Ascending aorta (tissue), 2 donors: ENCODE measurements around the gene AIF1. TPM values are rescaled to one million over a fixed set of nuclear protein-coding genes. Genes with fewer than 3 reads are reported as not detected.

Source experiments
- DNase-seq, 2 donors: peaks; one replicate each; pipeline ENCODE4 v3.0.0-alpha.2; 2019; ENCODE audit warnings: low spot score in 2 of 2
- H3K27ac ChIP-seq, 2 donors: fragments of 200-600 bp; sonication (generic); one replicate each; pipeline ENCODE4 v1.5.1; 2016 to 2017; ENCODE audit warnings: mild to moderate bottlenecking in 1 of 2
- H3K27me3 ChIP-seq: fragments of 200-600 bp; sonication (generic); one replicate; pipeline ENCODE4 v1.5.1; 2017
- H3K36me3 ChIP-seq, 2 donors: fragments of 200-600 bp; sonication (generic); one replicate each; pipeline ENCODE4 v1.5.1; 2016
- H3K4me1 ChIP-seq, 2 donors: fragments of 200-600 bp; sonication (generic); one replicate each; pipeline ENCODE4 v1.5.1; 2016 to 2017; ENCODE audit warnings: mild to moderate bottlenecking in 1 of 2
- H3K4me3 ChIP-seq, 2 donors: fragments of 200-600 bp; sonication (generic); one replicate each; pipeline ENCODE4 v1.5.1; 2016 to 2017; ENCODE audit warnings: mild to moderate bottlenecking in 1 of 2
- H3K9me3 ChIP-seq, 2 donors: fragments of 200-600 bp; sonication (generic); one replicate each; pipeline ENCODE4 v1.5.1; 2016
- intact Hi-C: fragments of 100-400 bp; cut with DNase I; formaldehyde crosslinking; loops from one replicate; pipeline ENCODE4 v1.15.1; 2023
- total RNA-seq: library from RNA; depleted of rRNA; stranded (reverse); fragments of >200 nt; gene quantifications from one replicate; pipeline ENCODE4 v1.1.0, GENCODE V29; 2016
- TF ChIP-seq, protein P1 (sequence below), 3 experiments: fragments of 200-600 bp in 2 of 3; fragments of 450-650 bp in 1 of 3; sonication (generic) in 2 of 3; IDR thresholded peaks; one replicate each; pipeline ENCODE4 v1.5.1; 2016 to 2019; ENCODE audit warnings: antibody characterized with exemption in 3 of 3, mild to moderate bottlenecking in 1 of 3, moderate library complexity in 1 of 3

AIF1 gene
- total RNA-seq, 1 donor from 2014 or later = 1.7 TPM

DNA sequence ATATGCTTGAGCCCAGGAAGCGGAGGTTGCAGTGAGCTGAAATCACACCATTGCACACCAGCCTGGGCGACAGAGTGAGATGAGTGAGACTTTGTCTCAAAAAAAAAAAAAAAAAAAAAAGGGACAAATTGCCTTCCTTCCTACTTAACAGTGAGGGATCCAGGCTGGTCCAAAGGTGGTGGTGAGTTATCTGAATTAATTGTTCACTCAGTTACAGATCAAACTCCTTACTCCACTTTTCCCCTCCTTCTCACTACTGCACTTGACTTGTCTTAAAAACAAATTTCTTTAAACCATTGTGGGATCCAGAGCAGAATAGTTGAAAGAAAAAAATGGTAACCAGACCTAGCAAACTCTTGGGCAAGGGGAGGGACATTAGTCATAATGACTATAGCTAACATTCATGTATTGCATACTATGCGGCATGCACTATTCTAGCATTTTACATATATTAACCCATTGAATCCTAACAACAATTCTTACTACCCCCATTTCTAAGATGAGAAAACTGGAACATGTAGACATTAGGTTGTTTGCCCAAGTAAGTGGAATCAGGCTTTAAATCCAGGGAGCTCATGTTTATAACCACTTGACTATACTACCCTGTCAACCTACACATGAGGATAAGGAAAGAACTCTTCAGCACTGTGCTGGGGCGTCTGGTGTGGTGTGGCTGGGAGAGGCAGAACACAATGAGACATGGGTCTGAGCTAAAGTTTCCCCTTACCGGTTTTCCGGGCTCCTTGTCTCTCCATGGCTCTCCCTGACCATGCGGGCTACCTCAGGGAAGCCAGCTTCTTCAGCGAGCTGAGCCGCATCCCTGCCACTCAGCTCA, 48.3 kb downstream of the AIF1 start:
- Histone ChIP-seq H3K36me3 (peaks cover 18 to 19% of the 10 kb centered on the region in 2 donors), H3K27ac (peak overlapping the region; percentile 91 to 97), H3K27me3 (no peaks in the 10 kb centered on the region), H3K9me3 (no peaks in the 10 kb centered on the region), H3K4me3 (peak overlapping the region; percentile 72 to 97), H3K4me1 (peaks cover 24 to 49% of the 10 kb centered on the region in 2 donors)
- TF ChIP-seq, protein P1, sequence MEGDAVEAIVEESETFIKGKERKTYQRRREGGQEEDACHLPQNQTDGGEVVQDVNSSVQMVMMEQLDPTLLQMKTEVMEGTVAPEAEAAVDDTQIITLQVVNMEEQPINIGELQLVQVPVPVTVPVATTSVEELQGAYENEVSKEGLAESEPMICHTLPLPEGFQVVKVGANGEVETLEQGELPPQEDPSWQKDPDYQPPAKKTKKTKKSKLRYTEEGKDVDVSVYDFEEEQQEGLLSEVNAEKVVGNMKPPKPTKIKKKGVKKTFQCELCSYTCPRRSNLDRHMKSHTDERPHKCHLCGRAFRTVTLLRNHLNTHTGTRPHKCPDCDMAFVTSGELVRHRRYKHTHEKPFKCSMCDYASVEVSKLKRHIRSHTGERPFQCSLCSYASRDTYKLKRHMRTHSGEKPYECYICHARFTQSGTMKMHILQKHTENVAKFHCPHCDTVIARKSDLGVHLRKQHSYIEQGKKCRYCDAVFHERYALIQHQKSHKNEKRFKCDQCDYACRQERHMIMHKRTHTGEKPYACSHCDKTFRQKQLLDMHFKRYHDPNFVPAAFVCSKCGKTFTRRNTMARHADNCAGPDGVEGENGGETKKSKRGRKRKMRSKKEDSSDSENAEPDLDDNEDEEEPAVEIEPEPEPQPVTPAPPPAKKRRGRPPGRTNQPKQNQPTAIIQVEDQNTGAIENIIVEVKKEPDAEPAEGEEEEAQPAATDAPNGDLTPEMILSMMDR (IDR thresholded peaks at IDR 0.05) = no peak
- intact Hi-C loops = loop anchor here (5.0 to 10.0 kb wide), 3 partner anchors 511 to 1651 kb away; partner anchors contain the start of genes AGPAT1, RNF5, TAPBP and ZBTB22
- no peak for DNase-seq

DNA sequence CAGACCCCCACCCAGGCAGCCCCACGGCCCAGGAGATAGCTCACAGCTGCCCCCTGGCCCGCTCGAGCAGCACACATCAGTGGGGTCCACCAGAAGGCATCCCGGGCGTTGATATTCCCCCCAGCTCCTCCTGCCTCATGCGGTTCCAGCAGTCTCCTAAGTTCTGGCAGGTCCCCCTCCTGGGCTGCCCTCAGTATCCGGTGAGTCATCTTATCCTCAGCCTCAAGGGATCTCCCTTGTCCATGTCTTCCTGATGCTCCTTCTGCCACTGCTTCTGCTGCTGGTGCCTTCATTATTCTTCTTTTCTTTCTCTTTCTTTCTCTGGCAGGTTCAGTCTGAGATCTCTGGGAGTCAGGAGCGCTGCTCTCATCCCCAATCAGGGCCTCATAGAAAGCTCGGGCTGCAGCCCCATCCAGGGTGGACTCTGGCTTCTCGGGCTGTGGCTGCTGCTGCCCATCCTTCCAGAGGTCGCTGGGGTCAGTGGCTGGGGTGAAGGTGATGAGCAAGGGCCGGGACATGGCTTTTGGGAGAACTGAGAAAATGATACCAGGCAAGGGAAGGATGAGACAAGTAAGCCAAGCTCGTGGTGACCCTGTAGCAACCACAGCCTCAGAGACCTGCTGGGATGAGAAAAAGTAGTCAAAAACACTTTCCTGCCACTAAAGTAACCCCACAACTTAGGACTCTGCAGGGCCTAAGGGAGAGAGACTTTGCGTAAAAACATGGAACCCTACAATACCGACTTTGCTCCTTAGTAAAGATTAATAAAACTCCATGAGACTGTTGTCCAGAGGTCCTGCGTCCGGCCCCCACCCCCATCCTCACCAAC, 49.1 kb downstream of the AIF1 start:
- H3K4me1 ChIP-seq = peaks cover 20 to 41% of the 10 kb centered on the region in 2 donors

DNA sequence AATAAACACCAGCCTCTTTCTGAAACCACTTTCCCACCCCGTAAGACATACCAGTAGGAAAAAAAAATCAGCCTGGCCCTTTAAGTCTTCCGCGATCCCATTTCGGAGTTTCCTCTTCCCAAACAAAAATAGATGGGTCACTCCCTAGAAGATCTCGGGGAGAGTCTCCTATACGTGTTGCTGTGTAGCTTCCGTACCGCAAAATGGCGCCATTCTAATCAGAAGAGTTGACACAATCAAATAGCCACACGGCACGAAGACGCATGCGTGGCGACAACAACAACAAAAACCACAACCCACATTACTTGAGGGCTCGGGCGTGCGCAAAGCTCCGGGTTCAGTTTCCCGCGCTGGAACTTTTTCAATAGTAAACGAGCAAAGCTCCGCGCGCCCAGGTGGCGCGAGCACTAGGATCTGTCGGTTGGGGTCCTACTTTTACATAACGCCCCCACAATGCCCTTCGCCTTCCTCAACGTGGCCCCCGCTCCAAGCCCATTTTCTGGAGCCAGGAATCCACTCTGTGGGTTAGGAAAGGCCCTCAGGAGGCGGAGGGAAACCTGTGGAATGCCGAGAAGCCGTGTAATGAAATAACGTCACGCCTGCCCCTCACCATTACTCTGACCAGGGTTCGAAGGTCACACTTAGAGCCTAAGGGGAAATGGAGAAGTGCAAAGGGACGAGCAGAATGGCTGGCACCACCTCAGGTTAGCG, 49.9 kb downstream of the AIF1 start, which contains the start of gene GPANK1:
Gene GPANK1, minus strand, starts transcription at position 208 of the 711 bp plus-strand sequence. CDS start 519 bp downstream, outside the sequence.
- TF ChIP-seq, protein P1 (IDR thresholded peaks at IDR 0.05) = no peak
- Histone ChIP-seq H3K4me1 (peaks cover 16 to 34% of the 10 kb centered on the region in 2 donors), H3K27ac (peak within 1 kb of the TSS; percentile 91 to 97), H3K9me3 (no peaks in the 10 kb centered on the region), H3K27me3 (no peaks in the 10 kb centered on the region), H3K4me3 (peak within 1 kb of the TSS; percentile 72 to 97), H3K36me3 (peaks cover 34 to 35% of the 10 kb centered on the region in 2 donors)
- peak; percentile 73 to 96 for DNase-seq
- intact Hi-C loops = loop anchor here (1.0 to 10.0 kb wide), 7 partner anchors 13 to 1650 kb away; partner anchors contain the start of genes AGPAT1, BAG6, NELFE and PRRC2A

More for the DNA sequence above, 49.1 kb downstream of the AIF1 start:
- TF ChIP-seq, protein P1 (IDR thresholded peaks at IDR 0.05) = no peak
- H3K27me3 ChIP-seq = no peaks in the 10 kb centered on the region
- H3K27ac ChIP-seq = peak overlapping the region; percentile 91 to 97
- H3K4me3 ChIP-seq = peak overlapping the region; percentile 72 to 97
- intact Hi-C loops = loop anchor here (1.0 to 10.0 kb wide), 4 partner anchors 44 to 1651 kb away; partner anchors contain the start of genes AGPAT1, PRRC2A, RNF5 and TAPBP
- DNase-seq = peak in 1 of 2 donors; percentile 77
- peaks cover 26 to 27% of the 10 kb centered on the region in 2 donors for H3K36me3 ChIP-seq
- H3K9me3 ChIP-seq = no peaks in the 10 kb centered on the region

DNA sequence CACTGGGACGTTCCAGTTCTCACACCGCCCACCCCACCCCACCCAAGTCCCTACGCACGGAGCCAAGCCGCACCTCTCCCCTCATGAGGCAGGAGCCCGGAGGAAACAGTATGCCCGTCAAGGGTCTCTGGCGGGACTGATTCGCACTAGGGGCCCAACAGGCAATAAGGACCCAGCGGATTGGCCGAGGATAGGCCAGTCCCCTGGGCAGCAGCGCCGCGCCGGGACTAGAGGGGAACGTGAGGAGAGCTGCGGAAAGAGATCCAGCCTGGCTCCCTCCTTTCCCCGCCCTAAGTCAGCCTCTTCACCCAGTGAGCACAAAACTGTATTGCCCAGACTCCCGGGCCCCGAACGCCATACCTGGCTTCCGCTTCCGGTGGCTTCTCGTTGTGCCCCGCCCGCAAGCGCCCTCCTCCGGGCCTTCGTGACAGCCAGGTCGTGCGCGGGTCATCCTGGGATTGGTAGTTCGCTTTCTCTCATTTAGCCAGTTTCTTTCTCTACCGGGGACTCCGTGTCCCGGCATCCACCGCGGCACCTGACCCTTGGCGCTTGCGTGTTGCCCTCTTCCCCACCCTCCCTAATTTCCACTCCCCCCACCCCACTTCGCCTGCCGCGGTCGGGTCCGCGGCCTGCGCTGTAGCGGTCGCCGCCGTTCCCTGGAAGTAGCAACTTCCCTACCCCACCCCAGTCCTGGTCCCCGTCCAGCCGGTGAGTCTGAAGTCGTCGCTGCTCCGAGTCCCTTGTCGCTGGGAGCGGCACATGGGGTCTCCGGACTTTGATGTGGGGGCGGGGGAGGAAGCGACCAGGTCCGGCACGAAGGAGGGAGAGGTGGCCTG, 50.7 kb downstream of the AIF1 start, which contains the start of gene CSNK2B:
Gene CSNK2B, plus strand, starts transcription at position 580 of the 836 bp plus-strand sequence. CDS start 752 bp downstream, outside the sequence.
- peak; percentile 97 to 99 for DNase-seq
- Histone ChIP-seq H3K27me3 (no peaks in the 10 kb centered on the region), H3K36me3 (peaks cover 42% of the 10 kb centered on the region in 2 donors), H3K9me3 (no peaks in the 10 kb centered on the region), H3K27ac (peak within 1 kb of the TSS; percentile 91 to 97), H3K4me3 (peak within 1 kb of the TSS; percentile 72 to 97), H3K4me1 (peaks cover 16 to 34% of the 10 kb centered on the region in 2 donors)
- TF ChIP-seq, protein P1 (IDR thresholded peaks at IDR 0.05) = peak in 1 of 3 experiments; percentile 35
- intact Hi-C loops = loop anchor here (1.0 to 10.0 kb wide), 7 partner anchors 13 to 1649 kb away; partner anchors contain the start of genes ABHD16A, AGPAT1, BAG6 and DDAH2
